ENCODE data around the gene GCGR. TPM values are rescaled to one million over a fixed set of nuclear protein-coding genes. Genes with fewer than 3 reads are reported as not detected.

Gene GCGR
- total and polyA plus RNA-seq, 2 of the 13 experiments (the other 11 are each of a cell fraction or from before 2014, with no cell fraction given), result 0.04 to 0.13 TPM

DNA sequence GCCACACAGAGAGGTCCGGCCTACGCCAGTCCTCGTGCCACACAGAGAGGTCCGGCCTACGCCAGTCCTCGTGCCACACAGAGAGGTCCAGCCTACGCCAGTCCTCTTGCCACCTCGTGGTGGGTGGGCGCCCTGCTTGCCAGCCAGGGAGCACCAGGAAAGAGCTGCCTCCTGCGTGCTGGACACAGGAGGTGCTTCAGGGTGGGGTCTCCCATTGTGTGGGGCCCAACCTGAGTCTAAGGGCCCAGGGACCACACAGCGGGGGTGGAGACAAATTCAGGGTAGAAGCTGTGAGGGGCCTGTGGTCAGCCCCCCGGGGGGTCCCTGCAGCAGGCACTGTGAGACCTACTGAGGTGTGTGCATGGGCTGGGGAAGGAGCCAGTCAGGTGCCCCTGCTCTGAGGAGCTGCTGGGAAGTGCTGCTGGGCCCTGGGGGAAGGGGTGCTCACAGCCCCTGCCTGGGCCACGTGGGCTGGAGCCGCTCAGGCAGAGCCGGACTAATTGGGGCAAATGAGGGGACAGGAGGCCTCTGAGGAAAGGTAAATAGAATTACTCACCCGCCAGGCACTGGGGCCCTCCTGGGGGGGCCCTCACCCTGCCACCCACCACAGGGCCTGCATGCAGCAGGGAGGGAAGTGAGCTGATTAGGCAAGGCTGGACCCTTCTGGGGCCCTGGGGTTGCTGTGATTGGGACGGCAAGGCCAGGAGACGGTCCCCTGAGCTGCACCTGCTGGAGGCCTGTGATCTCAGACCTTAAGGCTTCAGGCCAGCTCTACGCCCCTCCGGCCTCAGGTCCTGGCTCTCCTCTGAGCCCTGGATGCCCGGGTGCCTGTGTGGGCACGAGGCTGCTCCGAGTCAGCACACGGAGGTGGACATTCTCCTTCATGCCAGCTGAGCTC, 11.0 kb downstream of the GCGR start (continued):
- TF ChIP-seq, protein P1, sequence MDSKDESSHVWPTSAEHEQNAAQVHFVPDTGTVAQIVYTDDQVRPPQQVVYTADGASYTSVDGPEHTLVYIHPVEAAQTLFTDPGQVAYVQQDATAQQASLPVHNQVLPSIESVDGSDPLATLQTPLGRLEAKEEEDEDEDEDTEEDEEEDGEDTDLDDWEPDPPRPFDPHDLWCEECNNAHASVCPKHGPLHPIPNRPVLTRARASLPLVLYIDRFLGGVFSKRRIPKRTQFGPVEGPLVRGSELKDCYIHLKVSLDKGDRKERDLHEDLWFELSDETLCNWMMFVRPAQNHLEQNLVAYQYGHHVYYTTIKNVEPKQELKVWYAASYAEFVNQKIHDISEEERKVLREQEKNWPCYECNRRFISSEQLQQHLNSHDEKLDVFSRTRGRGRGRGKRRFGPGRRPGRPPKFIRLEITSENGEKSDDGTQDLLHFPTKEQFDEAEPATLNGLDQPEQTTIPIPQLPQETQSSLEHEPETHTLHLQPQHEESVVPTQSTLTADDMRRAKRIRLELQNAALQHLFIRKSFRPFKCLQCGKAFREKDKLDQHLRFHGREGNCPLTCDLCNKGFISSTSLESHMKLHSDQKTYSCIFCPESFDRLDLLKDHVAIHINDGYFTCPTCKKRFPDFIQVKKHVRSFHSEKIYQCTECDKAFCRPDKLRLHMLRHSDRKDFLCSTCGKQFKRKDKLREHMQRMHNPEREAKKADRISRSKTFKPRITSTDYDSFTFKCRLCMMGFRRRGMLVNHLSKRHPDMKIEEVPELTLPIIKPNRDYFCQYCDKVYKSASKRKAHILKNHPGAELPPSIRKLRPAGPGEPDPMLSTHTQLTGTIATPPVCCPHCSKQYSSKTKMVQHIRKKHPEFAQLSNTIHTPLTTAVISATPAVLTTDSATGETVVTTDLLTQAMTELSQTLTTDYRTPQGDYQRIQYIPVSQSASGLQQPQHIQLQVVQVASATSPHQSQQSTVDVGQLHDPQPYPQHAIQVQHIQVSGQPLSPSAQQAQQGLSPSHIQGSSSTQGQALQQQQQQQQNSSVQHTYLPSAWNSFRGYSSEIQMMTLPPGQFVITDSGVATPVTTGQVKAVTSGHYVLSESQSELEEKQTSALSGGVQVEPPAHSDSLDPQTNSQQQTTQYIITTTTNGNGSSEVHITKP (CRISPR knock-in tag; IDR thresholded peaks at IDR 0.05; ENCODE audit: low read depth), result no peak
- TF ChIP-seq, protein P2, sequence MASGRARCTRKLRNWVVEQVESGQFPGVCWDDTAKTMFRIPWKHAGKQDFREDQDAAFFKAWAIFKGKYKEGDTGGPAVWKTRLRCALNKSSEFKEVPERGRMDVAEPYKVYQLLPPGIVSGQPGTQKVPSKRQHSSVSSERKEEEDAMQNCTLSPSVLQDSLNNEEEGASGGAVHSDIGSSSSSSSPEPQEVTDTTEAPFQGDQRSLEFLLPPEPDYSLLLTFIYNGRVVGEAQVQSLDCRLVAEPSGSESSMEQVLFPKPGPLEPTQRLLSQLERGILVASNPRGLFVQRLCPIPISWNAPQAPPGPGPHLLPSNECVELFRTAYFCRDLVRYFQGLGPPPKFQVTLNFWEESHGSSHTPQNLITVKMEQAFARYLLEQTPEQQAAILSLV (CRISPR knock-in tag; IDR thresholded peaks at IDR 0.05; ENCODE audit: borderline replicate concordance), result no peak
- no peak for TF ChIP-seq ZNF589 (CRISPR knock-in tag; conservative IDR thresholded peaks at IDR 0.05)
- TF ChIP-seq, protein P3, sequence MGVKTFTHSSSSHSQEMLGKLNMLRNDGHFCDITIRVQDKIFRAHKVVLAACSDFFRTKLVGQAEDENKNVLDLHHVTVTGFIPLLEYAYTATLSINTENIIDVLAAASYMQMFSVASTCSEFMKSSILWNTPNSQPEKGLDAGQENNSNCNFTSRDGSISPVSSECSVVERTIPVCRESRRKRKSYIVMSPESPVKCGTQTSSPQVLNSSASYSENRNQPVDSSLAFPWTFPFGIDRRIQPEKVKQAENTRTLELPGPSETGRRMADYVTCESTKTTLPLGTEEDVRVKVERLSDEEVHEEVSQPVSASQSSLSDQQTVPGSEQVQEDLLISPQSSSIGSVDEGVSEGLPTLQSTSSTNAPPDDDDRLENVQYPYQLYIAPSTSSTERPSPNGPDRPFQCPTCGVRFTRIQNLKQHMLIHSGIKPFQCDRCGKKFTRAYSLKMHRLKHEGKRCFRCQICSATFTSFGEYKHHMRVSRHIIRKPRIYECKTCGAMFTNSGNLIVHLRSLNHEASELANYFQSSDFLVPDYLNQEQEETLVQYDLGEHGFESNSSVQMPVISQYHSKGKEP (CRISPR knock-in tag; IDR thresholded peaks at IDR 0.05), result no peak
- TF ChIP-seq ZNF83 (CRISPR knock-in tag; IDR thresholded peaks at IDR 0.05; ENCODE audit: borderline replicate concordance), result no peak
- TF ChIP-seq MBNL3 (CRISPR knock-in tag; conservative IDR thresholded peaks at IDR 0.05), result no peak
- TF ChIP-seq ZNF337 (CRISPR knock-in tag; IDR thresholded peaks at IDR 0.05; ENCODE audit: borderline replicate concordance, low read depth), result no peak
- TF ChIP-seq MED13 (CRISPR knock-in tag; IDR thresholded peaks at IDR 0.05), result no peak
- TF ChIP-seq, protein P4, sequence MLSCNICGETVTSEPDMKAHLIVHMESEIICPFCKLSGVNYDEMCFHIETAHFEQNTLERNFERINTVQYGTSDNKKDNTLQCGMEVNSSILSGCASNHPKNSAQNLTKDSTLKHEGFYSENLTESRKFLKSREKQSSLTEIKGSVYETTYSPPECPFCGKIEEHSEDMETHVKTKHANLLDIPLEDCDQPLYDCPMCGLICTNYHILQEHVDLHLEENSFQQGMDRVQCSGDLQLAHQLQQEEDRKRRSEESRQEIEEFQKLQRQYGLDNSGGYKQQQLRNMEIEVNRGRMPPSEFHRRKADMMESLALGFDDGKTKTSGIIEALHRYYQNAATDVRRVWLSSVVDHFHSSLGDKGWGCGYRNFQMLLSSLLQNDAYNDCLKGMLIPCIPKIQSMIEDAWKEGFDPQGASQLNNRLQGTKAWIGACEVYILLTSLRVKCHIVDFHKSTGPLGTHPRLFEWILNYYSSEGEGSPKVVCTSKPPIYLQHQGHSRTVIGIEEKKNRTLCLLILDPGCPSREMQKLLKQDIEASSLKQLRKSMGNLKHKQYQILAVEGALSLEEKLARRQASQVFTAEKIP (CRISPR knock-in tag; IDR thresholded peaks at IDR 0.05; ENCODE audit: borderline replicate concordance), result no peak
- no peak for TF ChIP-seq ZMYM2 (CRISPR knock-in tag; IDR thresholded peaks at IDR 0.05)
- no peak for TF ChIP-seq ZNF780A (CRISPR knock-in tag; IDR thresholded peaks at IDR 0.05)
- TF ChIP-seq REXO4 (CRISPR knock-in tag; IDR thresholded peaks at IDR 0.05; ENCODE audit: borderline replicate concordance), result no peak
- TF ChIP-seq RXRB (CRISPR knock-in tag; IDR thresholded peaks at IDR 0.05; ENCODE audit: borderline replicate concordance), result peak; percentile 79
- no peak for TF ChIP-seq NRL (CRISPR knock-in tag; IDR thresholded peaks at IDR 0.05; ENCODE audit: borderline replicate concordance)
- TF ChIP-seq ZNF607 (CRISPR knock-in tag; IDR thresholded peaks at IDR 0.05; ENCODE audit: borderline replicate concordance), result peak; percentile 65; the same call in 1 of the 2 replicates
- no peak for TF ChIP-seq SNRNP70 (IDR thresholded peaks at IDR 0.05; ENCODE audit: low read depth, low read length)
- TF ChIP-seq KAT2B (IDR thresholded peaks at IDR 0.05; ENCODE audit: borderline replicate concordance, low read depth, low read length), result no peak
- no peak for TF ChIP-seq MEIS1 (CRISPR knock-in tag; IDR thresholded peaks at IDR 0.05; ENCODE audit: borderline replicate concordance)
- no peak for TF ChIP-seq FLYWCH1 (CRISPR knock-in tag; IDR thresholded peaks at IDR 0.05)
- TF ChIP-seq ZNF644 (CRISPR knock-in tag; IDR thresholded peaks at IDR 0.05; ENCODE audit: low read depth), result 0 out of 2 replicates have a peak, but pooled peaks have one; percentile 6
- no peak for TF ChIP-seq ZNF816 (CRISPR knock-in tag; IDR thresholded peaks at IDR 0.05; ENCODE audit: borderline replicate concordance)

All from HepG2 (cell line).